NCI-H2196 treated with DMSO at 0.1 percent for 48 hours (cell line): ENCODE data around the gene GPATCH8.
"Not testable (repeated sequence)": the region's sequence is repeated elsewhere in the genome, so short reads cannot be mapped to it uniquely, and the experiment has no call there.

Source experiments
- DNase-seq: peaks from one replicate; lab custom pipeline; 2025; ENCODE audit not compliant: unreplicated experiment; lab: John Stamatoyannopoulos, UW

The GPATCH8 gene

DNA sequence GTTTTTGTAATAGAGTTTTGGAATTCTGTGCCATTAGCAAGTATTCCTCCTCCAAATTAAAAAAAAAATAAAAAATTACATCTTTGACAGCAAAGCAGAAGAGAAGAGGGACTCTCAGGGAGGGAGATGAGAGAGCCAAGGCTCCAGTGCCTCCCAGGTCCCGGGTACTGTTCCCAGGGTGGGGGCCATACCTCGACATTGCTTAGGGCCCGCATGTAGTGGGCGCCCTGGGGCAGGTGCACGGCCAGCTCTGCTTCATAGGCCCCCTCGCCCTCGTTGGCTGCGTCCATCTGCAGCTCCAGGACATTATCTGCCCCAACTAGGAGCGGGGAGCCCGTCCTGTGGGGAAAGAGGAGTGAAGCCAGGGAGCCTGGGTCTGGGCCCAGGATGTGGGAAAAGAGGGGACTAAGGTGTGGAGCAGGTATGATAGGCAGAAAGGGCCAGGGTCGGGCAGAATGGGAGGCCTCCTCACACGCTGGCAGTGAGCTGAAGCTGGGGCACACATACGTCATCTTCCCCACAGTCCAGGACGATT is 125.0 kb downstream of the GPATCH8 start:
- DNase-seq, result no peak

DNA sequence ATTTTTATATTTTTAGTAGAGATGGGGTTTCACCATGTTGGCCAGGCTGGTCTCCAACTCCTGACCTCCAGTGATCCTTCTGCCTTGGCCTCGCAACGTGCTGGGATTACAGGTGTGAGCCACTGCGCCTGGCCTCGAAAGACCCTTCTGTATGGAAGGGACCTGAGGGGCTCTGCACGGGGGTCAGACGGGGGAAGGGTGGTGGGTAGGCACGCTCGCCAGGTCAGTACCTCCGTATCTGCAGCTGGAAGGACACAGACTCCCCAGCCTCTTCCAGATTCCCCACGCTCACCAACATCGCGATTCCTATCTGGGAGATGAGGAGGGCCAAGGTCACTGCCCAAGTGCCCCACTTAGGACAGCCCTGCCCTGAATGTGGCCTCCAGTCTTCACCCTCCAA is 126.4 kb downstream of the GPATCH8 start:
- no peak for DNase-seq

DNA sequence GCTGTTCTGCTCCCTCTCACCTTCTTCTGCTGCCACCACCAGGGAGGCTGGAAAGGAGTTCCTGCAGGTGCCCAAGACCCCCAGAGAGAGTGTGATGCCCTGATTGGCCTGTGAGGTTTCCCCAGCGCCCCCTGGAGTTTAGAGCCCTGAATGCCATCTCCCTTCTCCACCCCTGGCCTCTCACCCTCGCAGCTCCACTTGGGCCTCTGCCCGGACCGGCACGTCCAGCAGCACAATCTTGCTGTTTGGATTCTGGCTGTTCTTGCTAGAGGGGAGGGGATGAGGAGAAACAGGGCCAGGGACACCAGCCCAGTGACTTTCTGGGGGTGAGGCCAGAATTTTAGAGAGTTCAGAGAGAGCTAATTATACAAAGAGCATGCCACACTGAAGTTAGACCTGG is 127.1 kb downstream of the GPATCH8 start:
- no peak for DNase-seq

DNA sequence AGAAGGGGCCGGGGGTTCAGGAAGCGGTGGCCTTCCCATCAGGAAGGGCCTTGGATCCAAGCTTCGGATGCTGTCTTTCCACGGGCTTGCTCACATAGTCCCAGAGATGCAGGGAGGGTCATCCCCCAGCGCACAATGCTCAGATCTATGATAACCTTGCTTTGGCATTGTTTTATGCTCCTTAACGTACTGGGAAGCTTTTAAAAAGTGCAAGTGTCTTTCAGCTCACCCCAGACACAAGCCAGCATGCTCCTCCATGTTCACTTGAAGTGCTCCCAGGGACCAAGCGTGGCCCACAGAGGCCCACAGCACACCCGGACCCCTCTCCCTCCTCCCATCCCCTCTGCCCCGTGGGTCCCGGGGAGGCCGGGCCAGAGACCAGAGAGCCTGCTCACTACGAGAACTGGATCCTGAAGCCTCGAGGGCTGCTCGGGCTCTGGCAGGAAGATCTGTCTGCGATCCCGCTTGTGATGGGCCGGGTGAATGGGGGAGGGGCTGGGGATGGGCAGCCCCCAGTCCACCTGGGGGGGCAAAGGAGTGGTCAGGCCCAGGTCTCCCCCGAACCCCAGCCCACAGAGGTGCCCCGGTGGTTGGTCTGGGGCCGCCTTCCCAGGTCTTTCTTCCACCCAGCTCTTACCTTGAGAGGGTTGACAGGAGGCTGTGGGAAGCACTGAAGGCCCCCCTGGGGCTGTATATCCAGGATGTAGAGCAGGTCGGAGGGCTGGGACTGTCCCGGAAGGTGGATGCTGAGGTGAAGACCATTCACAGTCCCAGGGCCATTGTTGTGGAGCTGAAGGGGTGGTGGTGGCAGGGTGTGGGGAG is 127.8 kb downstream of the GPATCH8 start:
- no peak for DNase-seq

DNA sequence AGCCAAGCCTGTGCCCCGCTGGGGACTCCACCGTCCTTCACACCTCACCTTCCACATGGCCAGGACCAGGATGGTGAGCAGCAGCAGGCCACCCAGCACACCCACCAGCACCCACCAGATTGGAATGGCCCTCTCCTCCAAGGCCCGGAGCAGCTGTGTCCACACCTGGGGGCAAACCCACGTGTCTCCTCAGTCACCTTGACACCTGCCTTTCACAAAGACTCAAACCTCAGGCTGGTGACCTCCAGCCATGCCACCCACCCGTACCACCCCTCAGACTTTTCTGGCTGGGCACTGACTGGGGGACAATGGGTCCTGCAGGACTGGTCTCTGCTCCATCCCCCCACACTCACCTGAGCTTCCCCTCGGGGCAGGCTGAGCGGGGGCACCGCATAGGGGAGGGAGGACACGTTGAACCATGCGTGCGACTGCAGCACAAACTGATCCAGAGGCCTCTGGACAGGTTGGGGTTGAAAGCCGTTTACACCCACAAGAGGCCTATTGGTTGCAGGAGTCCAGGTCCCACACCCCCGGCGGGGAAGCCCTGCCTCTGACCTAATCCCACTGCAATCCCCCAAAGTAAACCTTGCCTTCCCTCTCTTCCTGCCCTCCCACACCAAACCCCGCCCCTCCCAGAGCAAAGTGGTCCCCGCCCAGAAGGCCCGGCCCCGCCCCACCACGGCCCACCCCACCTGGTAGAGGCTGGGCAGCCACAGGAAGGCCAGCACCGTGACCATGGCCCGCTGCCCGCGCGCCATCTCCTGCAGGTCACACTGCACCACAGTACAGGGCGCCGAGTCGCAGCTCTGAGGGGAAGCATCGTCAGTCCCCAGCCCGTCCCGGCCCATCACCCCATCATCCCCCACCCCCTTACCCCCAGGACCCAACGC is 128.7 kb downstream of the GPATCH8 start:
- DNase-seq, result no peak

DNA sequence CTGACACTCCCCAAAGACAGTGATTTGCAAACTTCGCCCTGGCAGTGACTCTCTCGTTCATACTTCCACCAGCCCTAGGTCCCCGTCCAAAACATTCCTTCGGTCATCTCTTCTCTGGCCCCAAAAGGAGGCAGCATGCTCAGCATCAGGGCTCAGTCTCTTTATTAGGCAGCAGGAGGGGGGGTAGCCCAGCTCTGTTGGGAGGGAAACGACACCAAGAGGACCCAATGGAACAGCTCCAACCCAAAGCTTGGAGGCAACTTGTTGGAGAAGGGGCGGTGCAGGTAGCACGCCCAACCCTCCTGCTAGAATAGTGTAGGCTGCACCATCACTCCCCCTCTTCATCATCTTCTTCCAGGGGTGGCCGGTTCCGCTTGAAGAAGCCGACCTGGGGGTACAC is 131.2 kb downstream of the GPATCH8 start:
- DNase-seq, result no peak

DNA sequence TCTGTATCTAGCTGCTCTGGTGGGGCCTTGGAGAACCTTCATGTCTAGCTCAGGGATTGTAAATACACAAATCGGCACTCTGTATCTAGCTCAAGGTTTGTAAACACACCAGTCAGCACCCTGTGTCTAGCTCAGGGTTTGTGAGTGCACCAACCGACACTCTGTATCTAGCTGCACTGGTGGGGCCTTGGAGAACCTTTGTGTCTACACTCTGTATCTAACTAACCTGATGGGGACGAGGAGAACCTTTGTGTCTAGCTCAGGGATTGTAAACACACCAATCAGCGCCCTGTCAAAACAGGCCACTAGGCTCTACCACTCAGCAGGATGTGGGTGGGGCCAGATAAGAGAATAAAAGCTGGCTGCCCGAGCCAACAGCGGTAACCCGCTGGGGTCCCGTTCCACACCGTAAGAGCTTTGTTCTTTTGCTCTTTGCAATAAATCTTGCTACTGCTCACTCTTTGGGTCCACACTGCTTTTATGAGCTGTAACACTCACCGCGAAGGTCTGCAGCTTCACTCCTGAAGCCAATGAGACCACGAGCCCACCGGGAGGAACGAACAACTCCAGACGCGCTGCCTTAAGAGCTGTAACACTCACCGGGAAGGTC is 133.7 kb downstream of the GPATCH8 start:
- not testable (repeated sequence) for DNase-seq

DNA sequence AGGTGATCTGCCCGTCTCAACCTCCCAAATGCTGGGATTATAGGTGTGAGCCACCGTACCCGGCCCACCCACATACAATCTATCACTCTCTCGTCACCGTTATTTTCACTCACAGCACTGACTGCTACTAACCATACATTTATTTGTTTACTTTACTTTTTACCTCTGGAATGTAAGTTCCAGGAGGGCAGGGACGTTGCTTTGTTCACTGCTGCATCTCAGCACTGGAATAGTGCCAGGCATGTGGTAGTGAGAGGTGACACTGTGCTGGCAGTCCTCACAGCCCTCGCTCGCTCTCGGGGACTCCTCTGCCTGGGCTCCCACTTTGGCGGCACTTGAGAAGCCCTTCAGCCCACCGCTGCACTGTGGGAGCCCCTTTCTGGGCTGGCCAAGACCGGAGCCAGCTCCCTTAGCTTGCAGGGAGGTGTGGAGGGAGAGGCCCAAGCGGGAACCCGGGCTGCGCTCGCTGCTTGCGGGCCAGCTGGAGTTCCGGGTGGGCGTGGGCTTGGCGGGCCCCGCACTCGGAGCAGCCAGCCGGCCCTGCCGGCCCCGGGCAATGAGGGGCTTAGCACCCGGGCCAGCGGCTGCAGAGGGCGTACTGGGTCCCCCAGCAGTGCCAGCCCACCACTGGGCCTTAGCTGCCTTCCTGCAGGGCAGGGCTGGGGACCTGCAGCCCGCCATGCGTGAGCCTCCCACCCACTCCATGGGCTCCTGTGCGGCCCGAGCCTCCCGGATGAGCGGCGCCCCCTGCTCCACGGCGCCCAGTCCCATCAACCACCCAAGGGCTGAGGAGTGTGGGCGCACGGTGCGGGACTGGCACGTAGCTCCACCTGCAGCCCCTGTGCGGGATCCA is 134.6 kb downstream of the GPATCH8 start:
- not testable (repeated sequence) for DNase-seq

DNA sequence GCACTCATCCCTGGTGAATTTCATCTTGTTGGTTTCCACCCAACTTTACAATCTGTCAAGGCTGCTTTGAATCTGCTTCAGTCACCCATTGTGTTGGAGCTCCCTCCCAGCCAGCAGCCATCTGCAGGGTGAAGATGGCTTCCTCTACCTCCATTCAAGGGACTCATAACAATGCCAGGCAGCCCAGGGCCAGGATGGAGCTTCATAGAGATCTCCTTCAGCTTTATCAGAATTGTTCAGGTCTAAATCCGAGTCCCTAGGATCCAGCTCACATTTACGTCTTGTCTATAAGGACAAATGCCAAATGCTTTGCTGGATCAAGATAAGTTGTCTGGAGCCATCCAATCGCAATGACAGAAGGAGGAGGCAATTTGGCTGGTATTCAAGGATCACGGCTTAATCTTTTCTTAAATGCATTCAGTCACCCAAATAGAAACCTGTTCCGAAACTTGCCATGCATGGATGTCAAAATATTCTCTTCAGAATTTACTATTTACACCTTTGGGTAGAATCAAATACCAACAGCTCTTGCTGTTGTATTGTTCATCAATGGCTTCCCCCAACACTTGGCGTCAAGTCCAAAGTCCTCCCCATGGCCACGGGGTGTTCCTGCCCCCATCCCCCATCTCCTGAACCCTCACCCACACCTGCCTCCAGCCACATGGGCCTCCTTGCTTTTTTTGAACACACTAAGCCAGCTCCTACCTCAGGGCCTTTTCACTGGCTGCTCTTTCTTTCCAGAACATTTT is 135.8 kb downstream of the GPATCH8 start:
- no peak for DNase-seq

DNA sequence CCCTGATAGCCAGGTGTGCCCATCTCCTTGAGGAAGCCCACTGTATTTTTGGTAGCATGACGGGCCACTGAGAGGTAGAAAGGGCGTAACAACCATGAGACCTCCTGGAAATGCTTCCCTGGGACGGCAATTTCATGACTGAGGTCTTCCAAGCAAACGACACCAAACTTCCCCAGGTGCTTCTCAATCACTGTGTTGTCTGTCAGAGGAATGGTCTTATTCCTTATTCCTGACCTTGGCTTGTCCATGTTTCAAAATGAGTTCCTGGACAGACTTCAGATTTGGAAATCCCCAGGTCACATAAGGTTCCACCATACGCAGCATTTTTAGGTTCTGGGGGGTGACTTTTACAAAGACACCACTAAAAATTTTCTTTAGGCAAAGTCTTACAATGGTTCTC is 138.2 kb downstream of the GPATCH8 start:
- DNase-seq, result not testable (repeated sequence)

DNA sequence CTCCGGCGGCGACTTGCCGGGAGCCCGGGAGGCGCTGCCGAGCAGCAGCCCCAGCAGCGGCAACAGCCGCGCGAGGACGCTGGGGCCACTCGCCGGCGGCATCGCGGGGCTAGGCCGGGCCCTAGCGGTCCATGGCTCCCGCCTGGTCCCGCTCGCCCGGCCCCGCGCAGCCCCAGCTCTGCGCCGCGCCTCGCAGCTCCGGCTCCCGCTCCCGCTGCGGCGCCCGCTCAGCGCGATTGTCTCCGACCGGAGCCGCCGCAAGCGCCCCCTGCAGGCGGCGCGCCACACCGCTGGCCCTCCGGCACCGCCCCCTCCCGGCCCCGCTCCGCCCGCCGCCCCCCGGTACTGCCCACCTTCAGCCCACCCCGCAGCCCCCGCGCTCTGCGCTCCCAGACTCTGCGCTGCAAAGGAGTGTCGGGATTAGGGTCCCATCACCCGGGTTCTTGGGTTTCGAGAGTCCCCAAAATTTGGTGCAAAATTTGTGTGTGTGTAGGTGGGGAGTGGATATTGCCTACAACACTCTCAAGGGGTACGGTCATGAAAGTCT is 139.5 kb downstream of the GPATCH8 start, which contains the start of gene FAM171A2:
Gene FAM171A2, minus strand, starts transcription at position 241 of the 547 bp plus-strand sequence. Its CDS starts 139 bp downstream, at position 102.
- peak; percentile 32 for DNase-seq

DNA sequence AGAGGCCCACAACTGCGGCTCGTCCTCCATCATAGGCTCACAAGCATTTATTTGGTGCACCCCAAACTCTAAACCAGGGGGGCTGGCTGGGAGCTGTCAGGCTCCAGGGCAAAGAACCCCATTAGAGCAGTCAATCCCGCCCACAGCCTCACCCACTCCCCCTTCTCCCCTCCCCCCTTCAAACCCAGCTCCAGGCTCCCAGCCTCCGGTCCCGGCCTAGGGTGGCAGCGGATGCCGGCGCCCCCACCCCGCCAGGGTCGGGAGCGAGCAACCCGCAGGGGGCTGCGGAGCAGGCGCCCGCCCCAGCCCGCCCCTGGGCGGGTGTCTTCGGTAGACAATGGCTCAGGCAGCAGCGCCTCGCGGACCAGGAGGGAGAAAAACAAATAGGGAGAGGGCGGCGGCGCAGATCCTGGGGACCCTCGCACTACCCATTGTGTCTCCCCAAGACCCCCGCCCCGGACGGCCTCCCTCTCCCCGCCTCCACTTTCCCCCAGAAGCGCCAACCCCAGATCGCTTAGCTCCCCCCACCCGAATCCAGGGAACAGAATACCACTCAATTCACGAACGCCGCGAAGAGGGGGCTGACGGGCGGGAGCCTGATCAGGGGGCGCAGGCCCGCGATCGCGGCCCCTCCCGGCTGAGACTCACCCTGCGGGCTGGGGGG is 140.1 kb downstream of the GPATCH8 start:
- no peak for DNase-seq

DNA sequence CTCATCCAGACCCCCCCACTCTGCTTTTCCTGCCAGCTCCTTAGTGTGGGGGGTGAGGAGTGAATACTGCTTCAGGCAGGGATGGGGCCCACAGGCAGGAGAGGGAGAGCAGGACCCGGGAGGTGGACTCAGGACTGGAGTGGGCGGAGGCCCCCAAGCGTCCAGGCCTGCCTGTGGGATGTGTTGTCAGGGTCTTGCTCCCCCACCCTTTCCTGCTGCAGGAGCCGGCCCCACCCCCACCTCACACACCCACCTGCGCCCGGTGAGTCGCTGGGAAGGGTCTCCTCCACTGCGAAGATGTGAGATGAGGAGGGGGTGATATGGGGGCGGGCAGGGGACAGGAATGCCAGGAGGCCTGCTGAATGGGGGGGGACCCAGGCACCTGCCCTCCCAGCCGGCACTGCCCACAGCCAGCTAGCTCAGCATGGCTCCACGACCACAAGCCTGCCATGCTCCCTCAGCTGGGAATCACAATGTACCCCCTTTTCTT is 140.7 kb downstream of the GPATCH8 start:
- no peak for DNase-seq

DNA sequence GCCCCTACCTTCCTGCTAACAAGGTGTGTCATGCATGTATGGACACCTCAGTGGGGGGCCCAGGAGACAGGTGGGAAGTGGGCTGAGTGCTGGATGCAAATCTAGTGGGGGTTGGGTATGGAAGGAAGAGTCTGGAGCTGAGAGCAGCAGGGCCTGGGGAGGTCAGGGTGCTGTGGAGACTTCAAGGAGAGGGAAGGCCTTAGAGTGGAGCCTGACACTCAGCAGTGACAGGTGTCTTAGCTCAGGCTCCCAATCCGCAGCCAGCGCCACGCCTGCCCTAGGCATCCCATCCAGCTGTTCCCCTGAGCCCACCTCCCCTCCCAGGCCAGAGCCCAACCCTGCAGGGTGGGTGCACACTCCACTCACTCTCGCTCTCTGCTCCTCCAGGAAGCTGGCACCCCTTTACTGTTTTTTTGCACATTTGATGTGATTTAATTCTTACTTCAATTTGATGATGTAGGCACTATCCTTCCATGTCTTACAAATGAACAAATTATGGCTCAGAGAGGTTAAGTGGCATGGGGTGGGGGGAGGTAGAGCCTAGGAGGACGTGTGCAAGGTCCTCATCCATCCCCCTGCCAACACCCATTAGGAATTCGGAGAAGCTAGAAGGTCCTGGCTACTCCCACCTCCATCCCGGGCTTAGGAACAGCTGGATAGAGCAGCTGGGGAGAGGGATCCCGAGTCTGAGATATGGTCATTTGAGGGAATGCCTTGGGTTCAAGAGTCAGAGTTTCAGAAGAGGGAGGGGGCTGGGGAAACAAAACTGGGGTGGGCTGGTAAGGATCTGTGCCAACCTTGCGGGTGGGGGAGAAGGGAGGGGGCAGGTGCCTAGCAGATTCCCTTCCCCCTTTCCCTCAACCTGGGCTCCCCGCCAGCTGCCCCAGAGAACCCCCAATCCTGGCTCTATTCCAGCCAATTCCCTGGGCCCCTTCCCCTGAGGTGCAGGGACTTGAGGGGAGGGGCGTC is 141.6 kb downstream of the GPATCH8 start:
- no peak for DNase-seq

DNA sequence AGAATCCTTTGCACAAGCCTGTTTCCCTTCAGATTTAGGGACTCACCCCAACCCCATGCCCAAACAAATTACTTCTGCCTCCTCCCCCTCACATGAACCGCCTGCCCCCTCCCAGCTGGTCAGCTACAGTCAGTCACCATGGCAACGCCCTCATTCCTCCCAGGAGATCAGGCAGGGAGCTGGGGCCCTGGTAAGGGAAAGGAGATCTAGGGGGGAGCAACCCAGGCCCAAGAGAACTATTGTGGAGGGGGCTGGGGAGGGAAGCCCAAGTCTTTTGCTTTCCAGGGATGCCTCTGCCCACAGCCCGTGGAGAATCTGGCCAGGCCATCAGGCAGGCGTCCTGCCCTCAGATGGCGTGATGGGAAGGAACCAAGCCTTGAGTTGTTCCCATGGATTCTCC is 142.4 kb downstream of the GPATCH8 start:
- DNase-seq, result no peak

DNA sequence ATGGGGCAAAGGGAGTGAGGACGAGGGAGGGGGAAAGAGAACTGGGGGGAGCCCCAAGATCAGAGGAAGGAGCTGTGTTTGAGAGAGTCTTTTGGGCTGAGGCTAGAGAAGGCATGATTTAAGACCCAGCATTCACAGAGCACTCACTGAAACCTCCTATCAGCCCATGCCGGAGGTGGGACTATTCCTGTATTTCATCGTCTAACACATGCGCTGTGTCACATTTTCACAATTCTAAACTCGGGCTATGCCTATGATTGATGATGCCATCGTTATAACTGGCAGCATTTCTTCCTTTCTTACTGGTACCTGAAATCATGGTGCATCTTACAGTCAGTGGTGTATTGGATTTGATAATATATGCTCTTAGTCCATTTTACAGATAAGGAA is 143.1 kb downstream of the GPATCH8 start:
- DNase-seq, result no peak

DNA sequence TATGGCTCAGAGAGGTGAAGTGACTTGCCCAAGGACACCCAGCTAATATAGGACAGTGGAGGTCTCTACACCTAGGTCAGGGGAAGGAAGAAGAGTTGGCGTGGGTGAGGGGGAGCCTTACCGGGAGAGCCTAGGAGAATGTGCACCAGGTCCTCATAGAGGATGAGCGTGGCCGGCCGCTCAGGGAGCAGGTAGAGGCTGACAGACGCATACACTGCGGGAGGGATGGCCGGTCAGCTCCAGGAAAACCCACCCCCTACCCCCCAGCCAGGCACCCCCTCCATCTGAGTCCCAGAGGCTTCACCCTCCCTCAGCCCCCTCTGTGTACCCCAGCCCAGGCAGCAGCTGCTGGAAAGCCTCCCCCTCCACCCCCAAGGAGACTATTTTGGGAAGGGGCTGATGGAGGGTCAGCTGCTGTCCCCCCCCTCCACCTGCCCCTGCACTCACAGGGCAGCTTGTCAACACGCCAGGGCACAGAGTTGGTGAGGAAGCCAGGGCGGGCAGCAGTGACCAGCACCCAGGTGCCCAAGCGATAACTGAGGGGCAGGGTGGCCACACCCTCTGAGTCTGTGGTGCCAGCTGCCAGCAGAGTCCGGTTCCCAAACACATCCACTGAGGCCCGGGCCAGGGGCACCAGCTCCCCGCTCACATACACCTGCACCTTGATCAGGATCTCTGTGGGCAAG is 143.6 kb downstream of the GPATCH8 start:
- DNase-seq, result no peak
